GM13977 (cell line): ENCODE data around the gene ODR4.

Source experiments
- DNase-seq: peaks from one replicate; pipeline ENCODE4 v3.0.0; 2012; ENCODE audit warnings: low spot score
- in situ Hi-C: fragments of 300-500 bp; cut with MboI; formaldehyde crosslinking; loops from one replicate; pipeline ENCODE4 v1.12.0; 2022; ENCODE audit warnings: low sequenced_read_pairs, low pct_unique_long_range_greater_than_20kb, mixed read lengths, inconsistent platforms; ENCODE audit not compliant: unreplicated experiment
- TF ChIP-seq, protein P1 (sequence below): IDR thresholded peaks from 2 replicates; pipeline ENCODE4 v1.5.1; 2012; ENCODE audit warnings: mild to moderate bottlenecking, control low read depth; ENCODE audit not compliant: insufficient read depth; ENCODE audit errors: extremely low read depth, missing control alignments

Gene ODR4

DNA sequence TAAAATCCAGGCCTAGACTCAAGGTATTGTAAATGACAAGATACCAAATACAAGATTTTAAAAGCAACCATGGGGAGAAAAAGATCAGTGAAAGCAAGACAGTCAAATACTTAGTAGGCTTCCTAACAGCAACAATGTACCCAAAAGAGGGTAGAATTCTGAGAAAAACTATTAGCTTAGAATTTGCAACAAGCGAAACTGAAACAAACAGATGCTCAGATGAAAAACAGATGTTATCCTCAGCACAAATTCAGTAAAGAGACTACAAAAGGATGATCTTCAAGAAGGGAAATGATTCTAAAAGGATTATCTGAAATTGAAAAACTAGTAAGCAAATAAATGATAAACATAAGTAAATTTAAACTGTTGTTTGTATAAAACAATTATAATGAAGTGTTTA lies 45.3 kb downstream of the ODR4 start:
- TF ChIP-seq, protein P1, sequence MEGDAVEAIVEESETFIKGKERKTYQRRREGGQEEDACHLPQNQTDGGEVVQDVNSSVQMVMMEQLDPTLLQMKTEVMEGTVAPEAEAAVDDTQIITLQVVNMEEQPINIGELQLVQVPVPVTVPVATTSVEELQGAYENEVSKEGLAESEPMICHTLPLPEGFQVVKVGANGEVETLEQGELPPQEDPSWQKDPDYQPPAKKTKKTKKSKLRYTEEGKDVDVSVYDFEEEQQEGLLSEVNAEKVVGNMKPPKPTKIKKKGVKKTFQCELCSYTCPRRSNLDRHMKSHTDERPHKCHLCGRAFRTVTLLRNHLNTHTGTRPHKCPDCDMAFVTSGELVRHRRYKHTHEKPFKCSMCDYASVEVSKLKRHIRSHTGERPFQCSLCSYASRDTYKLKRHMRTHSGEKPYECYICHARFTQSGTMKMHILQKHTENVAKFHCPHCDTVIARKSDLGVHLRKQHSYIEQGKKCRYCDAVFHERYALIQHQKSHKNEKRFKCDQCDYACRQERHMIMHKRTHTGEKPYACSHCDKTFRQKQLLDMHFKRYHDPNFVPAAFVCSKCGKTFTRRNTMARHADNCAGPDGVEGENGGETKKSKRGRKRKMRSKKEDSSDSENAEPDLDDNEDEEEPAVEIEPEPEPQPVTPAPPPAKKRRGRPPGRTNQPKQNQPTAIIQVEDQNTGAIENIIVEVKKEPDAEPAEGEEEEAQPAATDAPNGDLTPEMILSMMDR = no peak
- in situ Hi-C loops = no loop called here
- DNase-seq = peak; percentile 39

DNA sequence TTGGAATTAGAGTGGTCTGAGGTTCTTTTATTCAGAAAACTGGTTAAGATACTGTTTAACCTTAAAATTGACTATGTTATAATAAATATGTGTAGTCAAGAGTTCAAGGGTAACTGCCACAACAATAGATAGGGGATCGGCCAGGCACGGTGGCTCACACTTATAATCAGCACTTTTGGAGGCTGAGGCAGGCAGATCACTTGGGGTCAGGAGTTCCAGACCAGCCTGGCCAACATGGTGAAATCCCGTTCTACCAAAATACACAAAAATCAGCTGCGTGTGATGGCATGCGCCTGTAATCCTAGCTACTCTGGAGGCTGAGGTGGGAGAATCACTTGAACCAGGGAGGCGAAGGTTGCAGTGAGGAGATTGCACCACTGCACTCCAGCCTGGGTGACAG lies 45.8 kb downstream of the ODR4 start:
- in situ Hi-C loops = no loop called here
- DNase-seq = no peak
- TF ChIP-seq, protein P1 = no peak

DNA sequence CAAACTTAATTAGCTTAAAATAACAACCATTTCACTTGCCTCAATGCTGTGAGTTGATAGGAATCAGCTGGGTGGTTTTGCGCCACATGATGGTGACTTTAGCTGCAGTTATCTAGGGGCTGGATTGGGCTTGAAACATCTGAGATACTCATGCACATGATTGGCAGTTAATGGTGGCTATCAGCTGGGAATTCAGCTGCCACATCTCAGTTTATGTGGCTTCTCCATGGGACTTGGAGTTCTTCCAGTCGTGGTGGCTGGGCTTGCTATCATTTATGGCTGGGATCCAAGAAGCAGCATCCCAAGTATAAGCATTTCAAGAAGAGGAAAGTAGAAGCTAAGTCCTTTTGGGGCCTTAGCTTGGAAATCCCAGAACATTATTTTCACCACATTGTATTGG lies 48.9 kb downstream of the ODR4 start:
- DNase-seq = no peak

DNA sequence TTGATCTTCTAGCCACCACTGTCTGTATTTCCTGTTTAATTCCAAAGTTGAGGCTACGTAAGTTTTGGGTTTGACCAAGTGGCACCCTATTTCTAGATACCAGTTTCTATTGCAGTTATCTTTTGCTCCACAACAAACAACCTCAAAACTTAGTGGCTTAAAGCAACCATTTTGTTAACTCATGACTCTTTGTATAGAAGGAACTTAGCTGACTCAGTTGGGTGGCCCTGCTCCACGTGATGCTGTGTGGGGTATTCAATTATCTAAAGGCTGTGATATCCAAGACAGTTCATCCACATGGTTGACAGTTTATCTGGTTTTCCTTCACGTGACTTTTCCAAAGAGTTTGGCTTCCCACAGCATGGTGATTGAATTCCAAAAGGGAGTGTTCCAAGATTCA lies 50.5 kb downstream of the ODR4 start:
- in situ Hi-C loops = no loop called here
- DNase-seq = no peak
- TF ChIP-seq, protein P1 = no peak

More for the DNA sequence above, 48.9 kb downstream of the ODR4 start:
- in situ Hi-C loops = no loop called here
- TF ChIP-seq, protein P1 = no peak

DNA sequence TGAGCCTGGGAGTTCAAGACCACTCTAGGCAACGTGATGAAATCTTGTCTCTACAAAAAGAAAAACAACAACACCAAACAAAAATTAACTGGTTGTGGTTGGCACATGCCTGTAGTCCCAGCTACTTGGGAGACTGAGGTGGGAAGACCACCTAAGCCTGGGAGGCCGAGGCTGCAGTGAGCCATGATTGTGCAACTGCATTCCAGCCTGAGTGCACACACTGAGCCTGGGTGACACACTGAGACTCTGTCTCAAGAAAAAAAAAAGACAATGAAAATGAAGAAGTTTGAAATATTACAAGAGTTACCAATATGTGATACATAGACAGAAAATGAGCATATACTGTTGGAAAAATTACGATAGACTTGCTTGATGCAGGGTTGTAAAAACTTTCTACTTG lies 53.4 kb downstream of the ODR4 start:
- no peak for DNase-seq
- in situ Hi-C loops = no loop called here
- TF ChIP-seq, protein P1 = no peak

DNA sequence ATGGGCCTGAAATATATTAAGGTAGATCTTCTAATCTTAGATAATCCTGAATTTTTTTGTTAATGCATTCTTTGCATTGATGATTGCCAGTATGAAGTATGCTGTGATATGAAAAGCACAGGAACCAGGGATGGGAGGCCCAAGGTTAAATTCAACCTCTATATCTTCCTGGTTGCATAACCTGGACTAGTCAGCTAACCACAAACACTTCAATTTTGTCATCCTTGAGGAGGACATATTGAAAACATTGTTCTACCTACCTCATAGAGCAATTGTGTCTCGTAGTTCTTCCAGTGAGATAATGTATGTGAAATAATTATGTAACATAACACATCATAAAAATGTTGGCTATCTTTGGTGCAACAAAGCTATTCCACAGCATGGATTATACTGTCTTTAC lies 59.7 kb downstream of the ODR4 start:
- no peak for DNase-seq
- in situ Hi-C loops = no loop called here
- TF ChIP-seq, protein P1 = no peak

DNA sequence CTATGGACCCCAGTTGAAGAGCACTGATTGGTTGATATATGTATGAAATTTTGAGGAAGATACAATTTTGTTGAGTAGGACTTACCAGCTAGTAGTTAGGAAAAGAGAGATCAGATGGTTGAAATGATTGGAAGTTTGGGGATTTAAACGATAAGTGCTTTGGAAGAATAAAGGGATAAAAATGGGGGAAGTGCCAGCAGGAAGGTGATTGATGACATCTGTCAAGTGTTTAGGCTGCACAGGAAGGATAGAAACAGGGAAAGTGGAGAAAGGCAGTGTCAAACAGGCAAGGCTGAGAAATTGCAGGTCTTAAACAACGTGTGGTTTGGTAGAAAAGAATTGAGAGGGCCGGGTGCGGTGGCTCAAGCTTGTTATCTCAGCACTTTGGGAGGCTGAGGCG lies 62.9 kb downstream of the ODR4 start:
- in situ Hi-C loops = no loop called here
- no peak for DNase-seq
- TF ChIP-seq, protein P1 = no peak
